Gastroesophageal sphincter (tissue), 3 donors: ENCODE measurements around the gene GASK1B.

ENCODE experiments used
- CTCF ChIP-seq, 4 experiments: fragments of 200-600 bp in 2 of 4; fragments of 450-650 bp in 2 of 4; sonication (generic) in 1 of 4; IDR thresholded peaks; one replicate each; pipeline ENCODE4 v1.5.1; 2017 to 2019; ENCODE audit warnings: antibody characterized with exemption in 4 of 4, mild to moderate bottlenecking in 2 of 4, moderate library complexity in 2 of 4
- EP300 ChIP-seq: sonication (generic); formaldehyde crosslinking; IDR thresholded peaks from one replicate; pipeline ENCODE4 v1.6.1; 2017; ENCODE audit warnings: antibody characterized with exemption, mild to moderate bottlenecking
- POLR2A ChIP-seq, 2 donors: fragments of 450-650 bp; IDR thresholded peaks; one replicate each; pipeline ENCODE4 v1.6.1; 2017; ENCODE audit warnings: antibody characterized with exemption in 2 of 2, mild to moderate bottlenecking in 2 of 2, moderate library complexity in 1 of 2
- POLR2AphosphoS5 ChIP-seq: sonication (generic); formaldehyde crosslinking; IDR thresholded peaks from one replicate; pipeline ENCODE4 v1.6.1; 2017; ENCODE audit warnings: antibody characterized with exemption

- TF ChIP-seq POLR2AphosphoS5 (no peak), EP300 (no peak), CTCF (IDR thresholded peaks at IDR 0.05) (no peak), POLR2A (IDR thresholded peaks at IDR 0.05) (no peak)
Measured at GRCh38 chr4:158182736-158183135, 9.9 kb upstream of the GASK1B start.
